CD4-positive, alpha-beta memory T cell (primary cell): Measurements from ENCODE around the gene ATAD3B. TPM values are rescaled to one million over a fixed set of nuclear protein-coding genes. Genes with fewer than 3 reads are reported as not detected.
"Not testable (repeated sequence)": the region's sequence is repeated elsewhere in the genome, so short reads cannot be mapped to it uniquely, and the experiment has no call there.

ENCODE experiments used
- CTCF ChIA-PET: fragments of 350-600 bp; sonication (Branson Sonifier 250); formaldehyde crosslinking; loops from one replicate; lab custom pipeline; 2021; ENCODE audit warnings: inconsistent platforms; ENCODE audit not compliant: partially characterized antibody; lab: Charles Lee
- POLR2A ChIA-PET: fragments of 350-600 bp; sonication (Branson Sonifier 250); formaldehyde crosslinking; loops from one replicate; lab custom pipeline; 2021; ENCODE audit not compliant: partially characterized antibody; lab: Charles Lee
- DNase-seq, 5 donors: peaks; one replicate each; pipeline versions ENCODE4 v3.0.0 to v3.0.0-alpha.2; 2020 to 2022; ENCODE audit warnings: mixed read lengths in 1 of 5
- H3K27ac ChIP-seq: one replicate; pipeline ENCODE4 v1.7.0; 2013; ENCODE audit warnings: low read depth, low read length
- H3K27me3 ChIP-seq: 2 replicates; pipeline ENCODE4 v1.7.0; 2013; ENCODE audit warnings: mild to moderate bottlenecking, low read length, moderate library complexity; ENCODE audit not compliant: insufficient read depth
- H3K36me3 ChIP-seq: 2 replicates; pipeline ENCODE4 v1.7.0; 2013; ENCODE audit warnings: mild to moderate bottlenecking, low read length, moderate library complexity; ENCODE audit not compliant: insufficient read depth
- H3K4me1 ChIP-seq: 2 replicates; pipeline ENCODE4 v1.7.0; 2013; ENCODE audit warnings: mild to moderate bottlenecking, low read length, moderate library complexity; ENCODE audit not compliant: insufficient read depth
- H3K4me3 ChIP-seq, 2 donors: one replicate each; pipeline ENCODE4 v1.7.0; 2013; ENCODE audit warnings: low read length in 2 of 2, mild to moderate bottlenecking in 1 of 2
- H3K9me3 ChIP-seq, 2 donors: one replicate each; pipeline ENCODE4 v1.7.0; 2013; ENCODE audit warnings: low read length in 2 of 2, control low read depth in 1 of 2; ENCODE audit not compliant: control insufficient read depth in 1 of 2
- H3K27ac Mint-ChIP-seq, 7 donors: one replicate each; pipeline ENCODE4 v1.8.0; 2020 to 2021; ENCODE audit warnings: mixed read lengths in 7 of 7, mild to moderate bottlenecking in 6 of 7, inconsistent platforms in 3 of 7, moderate library complexity in 3 of 7
- H3K27me3 Mint-ChIP-seq, 2 donors: one replicate each; pipeline ENCODE4 v1.8.0; 2020 to 2021; ENCODE audit warnings: mixed read lengths in 2 of 2
- H3K36me3 Mint-ChIP-seq, 2 donors: one replicate each; pipeline ENCODE4 v1.8.0; 2020 to 2021; ENCODE audit warnings: mixed read lengths in 2 of 2, inconsistent platforms in 1 of 2, mild to moderate bottlenecking in 1 of 2
- H3K4me1 Mint-ChIP-seq, 4 donors: one replicate each; pipeline ENCODE4 v1.8.0; 2020 to 2021; ENCODE audit warnings: mixed read lengths in 4 of 4, mild to moderate bottlenecking in 1 of 4
- H3K4me3 Mint-ChIP-seq, 8 donors: one replicate each; pipeline ENCODE4 v1.8.0; 2020 to 2021; ENCODE audit warnings: mixed read lengths in 8 of 8, mild to moderate bottlenecking in 7 of 8, moderate library complexity in 6 of 8, inconsistent platforms in 3 of 8
- H3K9me3 Mint-ChIP-seq, 8 donors: one replicate each; pipeline ENCODE4 v1.8.0; 2020 to 2021; ENCODE audit warnings: mixed read lengths in 8 of 8, mild to moderate bottlenecking in 5 of 8, inconsistent platforms in 3 of 8, moderate library complexity in 1 of 8
- intact Hi-C: fragments of 100-400 bp; cut with micrococcal nuclease; formaldehyde crosslinking; loops from one replicate; pipeline ENCODE4 v1.15.1; 2023
- polyA plus RNA-seq, 2 donors: library from polyadenylated mRNA; unstranded; fragments of 300-500 nt; fragmentation: Illumina TruSeq; gene quantifications; one replicate each; pipeline ENCODE4 v1.2.3, GENCODE V29; 2021
- total RNA-seq, 2 experiments: library from RNA; stranded (reverse); gene quantifications; one replicate each; pipeline ENCODE4 v1.2.3, GENCODE V29; 2021

Gene ATAD3B
- total and polyA plus RNA-seq, 4 experiments from 2014 or later = 2.9 to 53.8 (median 29.6) TPM

DNA sequence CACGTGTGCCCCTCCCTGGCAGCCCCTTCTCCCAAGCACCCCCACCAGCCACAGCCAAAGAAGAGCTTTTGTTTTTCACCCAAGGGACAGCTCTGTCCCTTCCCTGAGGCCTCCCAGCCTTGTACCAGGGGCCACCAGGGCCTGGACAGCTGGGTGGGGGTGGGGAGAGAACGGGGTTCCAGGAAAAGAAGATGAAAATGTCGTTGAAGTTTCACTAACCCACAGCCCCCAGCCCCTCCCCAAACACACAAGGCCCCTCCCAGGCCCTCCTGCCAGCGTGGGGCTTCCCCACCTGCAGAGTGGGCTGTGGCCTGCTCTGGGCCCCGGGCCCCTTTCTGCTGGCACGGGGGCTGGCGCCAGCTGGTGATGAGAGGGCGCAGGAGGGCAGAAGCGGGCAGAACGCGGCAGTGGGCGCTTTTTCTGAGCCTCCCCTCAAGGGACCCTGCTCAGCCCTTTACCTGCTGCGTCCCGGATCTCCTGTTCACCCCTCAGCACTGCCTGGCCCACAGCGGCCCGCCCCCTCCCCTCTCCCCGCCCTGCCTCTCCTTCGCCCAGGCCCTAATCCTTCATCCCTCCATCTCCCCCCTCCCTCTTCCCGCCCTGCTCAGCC is 45.0 kb upstream of the ATAD3B start:
- Histone ChIP-seq H3K36me3 (no peaks in the 10 kb centered on the region), H3K4me3 (no peak overlapping the region), H3K4me1 (no peaks in the 10 kb centered on the region), H3K9me3 (no peaks in the 10 kb centered on the region), H3K27me3 (no peaks in the 10 kb centered on the region), H3K27ac (no peak overlapping the region)
- ChIA-PET POLR2A (no interaction called here), CTCF (no interaction called here)
- peaks cover 21 to 24% of the 10 kb centered on the region in 2 donors for H3K27me3 Mint-ChIP-seq
- intact Hi-C loops = no loop called here
- peaks cover 0 to 5% (median 2%) of the 10 kb centered on the region in 4 donors for H3K4me1 Mint-ChIP-seq
- DNase-seq = no peak
- no peaks in the 10 kb centered on the region for H3K9me3 Mint-ChIP-seq
- no peak overlapping the region for H3K4me3 Mint-ChIP-seq
- H3K36me3 Mint-ChIP-seq = no peaks in the 10 kb centered on the region
- H3K27ac Mint-ChIP-seq = no peak overlapping the region

DNA sequence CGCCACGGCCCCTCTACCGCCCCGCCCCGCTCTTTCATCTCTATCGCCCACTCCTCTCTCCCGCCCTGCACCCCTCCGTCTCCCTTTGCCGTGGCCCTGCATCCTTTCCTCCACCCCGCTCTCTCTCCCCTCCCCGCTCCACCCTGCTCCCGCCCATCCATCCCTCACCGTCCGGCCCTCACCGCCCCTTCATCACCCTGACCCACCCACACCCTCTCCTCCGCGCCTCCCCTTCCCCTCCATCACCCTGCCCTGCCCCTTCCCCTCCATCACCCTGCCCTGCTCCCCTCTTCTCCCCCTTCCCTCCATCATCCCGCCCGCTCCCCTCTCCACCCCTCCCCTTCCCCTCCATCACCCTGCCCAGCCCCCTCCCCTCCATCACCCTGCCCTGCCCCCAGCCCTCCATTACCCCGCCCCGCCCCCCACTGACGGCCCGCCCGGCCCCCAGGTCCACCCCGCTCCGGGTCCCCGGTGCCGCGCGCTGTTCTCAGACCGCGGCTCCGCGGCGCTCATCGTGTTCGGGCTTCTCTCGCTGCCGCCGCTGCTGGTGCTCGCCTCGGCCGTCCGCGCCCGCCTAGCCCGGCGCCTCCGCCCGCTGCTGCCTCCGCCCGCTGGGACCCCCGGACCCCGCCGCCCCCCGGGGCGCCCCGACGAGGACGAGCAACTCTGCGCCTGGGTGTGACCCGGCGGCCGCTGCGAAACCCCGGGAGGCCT is 44.3 kb upstream of the ATAD3B start:
- peak in 1 of 5 donors; percentile 5 for DNase-seq
- POLR2A ChIA-PET = interaction anchor here (0.8 kb wide), 1 partner anchor 28 kb away, joined by 3 read pairs; the partner anchor contains the start of gene CCNL2

DNA sequence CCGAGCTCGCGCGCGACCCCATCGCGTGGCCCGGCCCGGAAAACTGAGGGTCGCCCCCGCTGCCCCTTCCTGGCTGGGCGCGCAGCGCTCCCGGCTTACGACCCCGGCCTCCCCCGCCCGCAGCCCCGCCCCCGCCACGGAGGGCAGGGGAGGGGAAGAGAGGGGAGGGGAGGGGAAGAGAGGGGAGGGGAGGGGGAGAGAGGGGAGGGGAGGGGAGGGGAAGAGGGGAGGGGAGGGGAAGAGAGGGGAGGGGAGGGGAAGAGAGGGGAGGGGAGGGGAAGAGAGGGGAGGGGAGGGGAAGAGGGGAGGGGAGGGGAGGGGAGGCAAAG is 43.8 kb upstream of the ATAD3B start:
- H3K27me3 ChIP-seq = no peaks in the 10 kb centered on the region
- H3K4me1 ChIP-seq = no peaks in the 10 kb centered on the region
- no peak for DNase-seq
- H3K27ac ChIP-seq = no peak overlapping the region
- Mint-ChIP-seq H3K36me3 (no peaks in the 10 kb centered on the region), H3K27me3 (peaks cover 18 to 22% of the 10 kb centered on the region in 2 donors), H3K9me3 (no peaks in the 10 kb centered on the region), H3K4me3 (no peak overlapping the region), H3K27ac (no peak overlapping the region), H3K4me1 (peaks cover 0 to 5% (median 2%) of the 10 kb centered on the region in 4 donors)
- POLR2A ChIA-PET = interaction anchor here (0.8 kb wide), 1 partner anchor 29 kb away, joined by 3 read pairs; the partner anchor contains the start of gene CCNL2
- H3K36me3 ChIP-seq = no peaks in the 10 kb centered on the region
- intact Hi-C loops = no loop called here
- no peak overlapping the region for H3K4me3 ChIP-seq
- H3K9me3 ChIP-seq = no peaks in the 10 kb centered on the region
- CTCF ChIA-PET = no interaction called here

More for the DNA sequence above, 44.3 kb upstream of the ATAD3B start:
- peaks cover 0 to 5% (median 2%) of the 10 kb centered on the region in 4 donors for H3K4me1 Mint-ChIP-seq
- H3K36me3 Mint-ChIP-seq = no peaks in the 10 kb centered on the region
- H3K27ac Mint-ChIP-seq = no peak overlapping the region
- no peak overlapping the region for H3K4me3 ChIP-seq
- no peaks in the 10 kb centered on the region for H3K9me3 Mint-ChIP-seq
- H3K27me3 ChIP-seq = no peaks in the 10 kb centered on the region
- no peak overlapping the region for H3K4me3 Mint-ChIP-seq
- H3K4me1 ChIP-seq = no peaks in the 10 kb centered on the region
- CTCF ChIA-PET = no interaction called here
- intact Hi-C loops = no loop called here
- H3K27ac ChIP-seq = no peak overlapping the region
- H3K36me3 ChIP-seq = no peaks in the 10 kb centered on the region
- H3K9me3 ChIP-seq = no peaks in the 10 kb centered on the region
- H3K27me3 Mint-ChIP-seq = peaks cover 19 to 22% of the 10 kb centered on the region in 2 donors

DNA sequence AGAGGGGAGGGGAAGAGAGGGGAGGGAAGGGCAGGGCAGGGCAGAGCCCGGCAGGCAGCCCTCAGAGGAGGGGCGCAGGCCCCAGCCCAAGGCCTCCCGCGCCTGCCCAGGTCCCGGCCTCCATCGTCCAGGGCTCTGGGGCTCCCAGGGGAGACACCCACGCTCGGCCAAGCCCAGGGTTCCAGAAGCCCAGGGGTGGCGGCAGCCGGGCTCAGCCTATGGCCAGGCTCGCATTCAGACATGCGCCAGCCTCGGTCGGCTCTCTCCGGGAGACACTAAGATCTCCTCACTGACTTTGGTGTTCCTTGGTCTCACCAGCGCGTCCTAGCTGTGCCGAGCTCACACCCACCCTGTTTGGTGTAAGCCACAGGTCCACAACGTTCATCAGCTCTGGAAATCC is 43.4 kb upstream of the ATAD3B start:
- intact Hi-C loops = no loop called here
- DNase-seq = peak in 1 of 5 donors; percentile 33
- Mint-ChIP-seq H3K4me3 (peak overlapping the region in 6 of 8 donors; percentile 15 to 78 (median 60)), H3K27ac (peak overlapping the region in 2 of 7 donors; percentile 27 to 47), H3K4me1 (peaks cover 0 to 5% (median 2%) of the 10 kb centered on the region in 4 donors), H3K36me3 (no peaks in the 10 kb centered on the region), H3K27me3 (peaks cover 18 to 21% of the 10 kb centered on the region in 2 donors), H3K9me3 (no peaks in the 10 kb centered on the region)
- ChIA-PET CTCF (interaction anchor here (1.2 to 1.7 kb wide), 2 partner anchors 12 to 13 kb away, joined by 3 to 5 read pairs; no protein-coding TSS in a partner anchor), POLR2A (interaction anchor here (0.8 kb wide), 1 partner anchor 29 kb away, joined by 3 read pairs; the partner anchor contains the start of gene CCNL2)
- no peak overlapping the region for H3K27ac ChIP-seq
- no peaks in the 10 kb centered on the region for H3K27me3 ChIP-seq
- H3K4me3 ChIP-seq = no peak overlapping the region
- no peaks in the 10 kb centered on the region for H3K36me3 ChIP-seq
- no peaks in the 10 kb centered on the region for H3K4me1 ChIP-seq
- no peaks in the 10 kb centered on the region for H3K9me3 ChIP-seq

DNA sequence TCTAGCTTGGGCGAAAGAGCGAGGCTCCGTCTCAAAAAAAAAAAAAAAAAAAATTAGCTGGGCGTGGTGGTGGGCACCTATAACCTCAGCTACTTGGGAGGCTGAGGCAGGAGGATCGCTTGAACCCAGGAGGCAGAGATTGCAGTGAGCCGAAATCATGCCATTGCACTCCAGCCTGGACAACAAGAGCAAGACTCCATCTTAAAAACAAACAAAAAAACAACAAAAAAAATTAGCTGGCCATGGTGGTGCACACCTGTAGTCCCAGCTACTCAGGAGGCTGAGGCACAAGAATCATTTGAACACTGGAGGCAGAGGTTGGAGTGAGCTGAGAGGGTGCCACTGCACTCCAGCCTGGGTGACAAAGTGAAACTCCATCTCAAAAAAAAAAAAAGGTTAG is 42.6 kb upstream of the ATAD3B start:
- ChIA-PET CTCF (interaction anchor here (0.7 to 1.7 kb wide), 3 partner anchors 11 to 276 kb away, joined by 3 to 5 read pairs (median 3); no protein-coding TSS in a partner anchor), POLR2A (interaction anchor here (0.6 kb wide), 1 partner anchor 21 kb away, joined by 3 read pairs; no protein-coding TSS in a partner anchor)
- H3K27me3 Mint-ChIP-seq = peaks cover 18 to 22% of the 10 kb centered on the region in 2 donors
- H3K4me1 Mint-ChIP-seq, H3K9me3 Mint-ChIP-seq, H3K4me3 Mint-ChIP-seq, H3K27ac ChIP-seq, H3K9me3 ChIP-seq, intact Hi-C loops, H3K36me3 Mint-ChIP-seq, H3K4me1 ChIP-seq, H3K36me3 ChIP-seq, H3K27me3 ChIP-seq, H3K4me3 ChIP-seq, H3K27ac Mint-ChIP-seq: not testable (repeated sequence)
- peak in 1 of 5 donors; percentile 15 for DNase-seq

DNA sequence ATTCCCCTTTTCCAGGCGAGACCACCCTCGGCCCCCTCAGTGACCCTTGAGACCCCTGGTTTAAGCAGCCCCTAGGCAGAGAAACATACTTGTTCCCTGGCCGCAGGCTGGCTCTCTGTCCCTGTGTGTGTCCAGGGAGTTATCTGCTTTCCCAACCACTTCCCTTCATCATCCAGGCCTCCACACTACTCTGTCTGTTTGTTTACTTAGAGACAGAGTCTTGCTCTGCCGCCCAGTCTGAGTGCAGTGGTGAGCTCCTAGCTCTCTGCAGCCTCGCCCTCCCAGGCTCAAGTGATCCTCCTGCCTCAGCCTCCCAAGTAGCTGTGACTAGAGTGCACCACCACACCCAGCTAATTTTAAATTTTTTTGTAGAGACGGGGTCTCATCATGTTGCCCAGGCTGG is 41.9 kb upstream of the ATAD3B start:
- H3K9me3 Mint-ChIP-seq = no peaks in the 10 kb centered on the region
- H3K36me3 Mint-ChIP-seq = no peaks in the 10 kb centered on the region
- H3K4me3 Mint-ChIP-seq = peak overlapping the region in 3 of 8 donors; percentile 6 to 39 (median 17)
- Histone ChIP-seq H3K9me3 (no peaks in the 10 kb centered on the region), H3K27ac (no peak overlapping the region), H3K27me3 (peaks cover 7% of the 10 kb centered on the region), H3K4me1 (no peaks in the 10 kb centered on the region), H3K36me3 (no peaks in the 10 kb centered on the region), H3K4me3 (no peak overlapping the region)
- H3K27ac Mint-ChIP-seq = no peak overlapping the region
- H3K27me3 Mint-ChIP-seq = peaks cover 18 to 19% of the 10 kb centered on the region in 2 donors
- DNase-seq = no peak
- POLR2A ChIA-PET = interaction anchor here (0.6 kb wide), 1 partner anchor 22 kb away, joined by 3 read pairs; no protein-coding TSS in a partner anchor
- H3K4me1 Mint-ChIP-seq = peaks cover 0 to 5% (median 2%) of the 10 kb centered on the region in 4 donors
- intact Hi-C loops = no loop called here
- CTCF ChIA-PET = interaction anchor here (1.7 kb wide), 1 partner anchor 12 kb away, joined by 5 read pairs; no protein-coding TSS in a partner anchor
